Suppressor macrophage treated with lipopolysaccharide for 4 hours (primary cell): ENCODE results near the gene SLC6A1.

Experiments used
- DNase-seq: peaks from one replicate; pipeline ENCODE4 v3.0.0-alpha.2; 2020

SLC6A1 gene

GRCh38 chr3:10995871-10996270 lies 3.3 kb downstream of the SLC6A1 start:
- no peak for DNase-seq

- DNase-seq = no peak
These were observed 3.9 kb downstream of the SLC6A1 start for GRCh38 chr3:10996345-10997013.

DNA sequence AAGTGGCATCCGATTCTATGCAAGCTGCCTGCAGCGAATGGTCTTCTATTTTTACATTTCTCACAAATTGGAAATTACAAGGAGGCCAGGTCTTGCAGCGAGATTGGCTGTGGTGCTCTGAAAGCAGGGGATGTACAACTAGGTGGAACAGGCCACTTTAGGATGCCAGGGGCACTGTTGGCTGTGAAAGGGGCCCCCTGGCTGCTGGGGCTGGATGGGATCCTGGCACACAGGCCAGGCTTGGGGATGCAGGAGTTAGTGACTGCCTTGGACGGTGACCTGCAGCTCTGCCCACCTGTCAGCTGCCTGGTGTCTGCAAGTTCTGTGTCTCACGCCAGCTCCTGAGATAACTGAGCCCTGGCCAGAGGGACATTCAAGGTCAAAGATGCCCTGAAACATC lies 4.6 kb downstream of the SLC6A1 start:
- DNase-seq = no peak

DNA sequence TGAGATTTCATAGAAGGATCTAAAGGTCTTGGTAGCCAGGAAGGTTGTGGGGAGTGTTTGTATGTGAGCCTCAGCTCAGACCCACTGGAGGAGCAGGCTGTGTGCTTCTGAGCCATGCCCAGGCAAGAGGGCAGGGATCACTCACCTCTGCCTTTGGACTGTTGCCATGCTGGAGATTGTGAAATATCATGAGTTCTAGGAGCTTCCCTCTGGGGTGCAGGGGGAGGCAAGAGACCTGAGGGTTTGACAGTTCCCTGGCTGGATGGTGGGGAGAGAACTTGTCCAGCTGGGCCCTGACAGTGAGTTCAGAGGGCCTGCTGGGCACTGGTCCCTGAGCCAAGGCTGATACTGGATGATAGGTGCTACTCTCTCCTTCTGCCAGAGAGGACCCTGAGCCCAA lies 6.0 kb downstream of the SLC6A1 start:
- DNase-seq = no peak

DNA sequence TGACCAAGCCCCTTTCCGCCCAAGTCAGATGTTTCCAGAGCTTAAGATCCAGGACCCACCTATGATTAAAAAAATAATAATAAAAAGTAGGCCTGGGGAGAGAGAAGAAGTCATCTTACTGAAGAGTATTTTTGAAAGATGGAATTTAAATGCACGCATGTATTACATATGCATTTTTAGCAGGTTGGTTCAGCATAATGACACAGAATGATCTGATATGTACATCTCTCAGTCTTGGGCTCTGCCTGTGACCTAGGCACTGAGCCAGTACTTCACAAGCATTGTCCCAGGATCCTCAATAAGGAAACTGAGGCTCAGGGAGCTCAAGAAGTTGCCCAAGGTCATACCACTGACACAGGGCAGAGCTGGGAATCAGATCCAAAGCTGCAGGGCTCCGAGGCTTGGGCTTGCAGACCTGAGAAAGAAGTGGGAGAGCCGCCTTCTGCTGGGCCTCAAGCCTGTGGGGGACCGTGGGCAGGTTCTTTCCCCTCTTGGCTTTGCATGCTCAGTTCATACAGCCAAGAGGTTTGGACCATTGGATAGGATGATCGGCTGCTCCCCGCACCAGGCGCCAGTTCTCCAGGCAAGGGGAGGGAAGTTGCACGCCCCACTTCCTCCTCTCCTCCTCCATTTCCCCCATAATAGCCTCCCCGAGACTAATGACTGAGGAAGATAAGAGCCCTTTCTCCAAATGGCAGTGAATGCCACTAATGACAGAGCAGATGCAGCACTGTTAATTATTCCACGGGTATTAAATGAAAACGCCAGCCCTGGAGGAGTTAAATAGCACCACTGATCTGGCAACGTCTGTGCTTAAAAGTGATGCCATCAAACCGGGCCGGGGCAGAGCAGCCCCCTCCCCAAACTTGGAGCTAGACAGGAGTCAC lies 6.9 kb downstream of the SLC6A1 start:
- no peak for DNase-seq

DNA sequence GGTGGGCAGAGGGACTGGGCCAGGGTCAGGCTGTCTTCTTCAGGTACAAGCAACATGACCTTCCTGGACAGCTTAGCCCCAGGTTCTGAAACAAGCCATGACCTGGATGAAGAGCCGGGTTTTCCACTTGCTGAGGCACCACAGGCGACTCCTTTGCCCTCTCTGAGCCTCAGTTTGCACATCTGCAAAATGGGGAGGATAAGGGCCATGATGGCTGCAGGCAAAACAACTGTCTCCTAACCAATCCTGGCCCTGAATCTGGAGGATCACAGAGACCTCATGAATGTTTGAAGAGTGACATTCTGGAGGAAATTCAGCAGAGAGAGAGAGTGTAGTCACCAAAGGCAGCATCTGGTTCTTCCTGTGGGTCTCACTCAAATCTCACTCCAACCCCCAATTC lies 8.0 kb downstream of the SLC6A1 start:
- DNase-seq = no peak

DNA sequence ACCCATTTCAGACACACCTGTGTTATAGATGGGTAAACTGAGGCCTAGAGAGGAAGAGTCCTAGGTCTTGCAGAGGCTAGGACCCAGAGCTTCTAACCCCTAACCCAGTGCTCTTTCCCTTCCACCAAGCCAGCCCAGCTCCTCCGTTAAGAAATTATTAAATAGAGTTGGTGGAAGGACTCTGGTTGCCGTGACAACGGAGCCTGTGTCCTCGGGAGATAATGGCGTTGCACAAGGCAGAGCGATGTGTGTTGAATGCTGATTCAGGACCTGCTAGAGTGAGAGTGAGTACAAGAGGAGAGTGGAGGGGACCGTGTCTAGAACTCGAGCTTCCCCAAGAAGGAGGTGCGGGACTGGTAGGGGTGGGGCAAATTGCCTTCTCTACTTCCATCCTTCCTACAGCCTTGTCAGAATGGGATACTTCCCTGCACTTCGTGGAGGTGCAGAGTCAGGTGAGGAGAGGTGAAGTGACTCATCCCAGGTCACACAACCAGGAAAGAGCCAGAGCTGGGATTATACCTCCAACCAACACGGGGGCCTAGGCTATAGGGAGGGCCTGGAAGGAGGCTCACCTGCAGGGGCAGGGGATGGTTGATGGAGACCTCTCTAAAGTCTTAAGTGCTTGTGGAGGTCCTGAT lies 8.6 kb downstream of the SLC6A1 start:
- DNase-seq = no peak

- DNase-seq = no peak
These were observed 9.1 kb downstream of the SLC6A1 start for GRCh38 chr3:11001658-11002021.

GRCh38 chr3:11002371-11002807 lies 9.8 kb downstream of the SLC6A1 start:
- DNase-seq = no peak

DNA sequence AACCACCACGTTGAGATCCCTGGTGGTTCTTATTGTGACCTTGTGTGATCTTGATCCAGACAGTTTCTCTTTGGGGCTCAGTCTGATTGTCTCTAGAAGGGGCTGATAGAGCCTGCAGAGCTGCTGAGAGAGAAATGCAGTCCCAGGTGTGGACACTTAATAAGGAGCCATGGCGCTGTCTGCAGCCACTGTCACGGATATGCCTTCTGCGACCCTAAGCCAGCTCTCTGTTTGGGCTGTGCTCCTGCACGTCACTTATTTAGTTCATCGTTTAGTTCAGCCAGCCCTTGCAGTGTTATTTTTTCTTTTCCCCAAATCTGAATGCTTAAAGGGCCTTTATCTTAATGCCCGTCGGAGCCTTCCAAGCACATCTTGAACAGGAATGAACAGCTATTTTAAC lies 12.0 kb downstream of the SLC6A1 start:
- DNase-seq = no peak

DNA sequence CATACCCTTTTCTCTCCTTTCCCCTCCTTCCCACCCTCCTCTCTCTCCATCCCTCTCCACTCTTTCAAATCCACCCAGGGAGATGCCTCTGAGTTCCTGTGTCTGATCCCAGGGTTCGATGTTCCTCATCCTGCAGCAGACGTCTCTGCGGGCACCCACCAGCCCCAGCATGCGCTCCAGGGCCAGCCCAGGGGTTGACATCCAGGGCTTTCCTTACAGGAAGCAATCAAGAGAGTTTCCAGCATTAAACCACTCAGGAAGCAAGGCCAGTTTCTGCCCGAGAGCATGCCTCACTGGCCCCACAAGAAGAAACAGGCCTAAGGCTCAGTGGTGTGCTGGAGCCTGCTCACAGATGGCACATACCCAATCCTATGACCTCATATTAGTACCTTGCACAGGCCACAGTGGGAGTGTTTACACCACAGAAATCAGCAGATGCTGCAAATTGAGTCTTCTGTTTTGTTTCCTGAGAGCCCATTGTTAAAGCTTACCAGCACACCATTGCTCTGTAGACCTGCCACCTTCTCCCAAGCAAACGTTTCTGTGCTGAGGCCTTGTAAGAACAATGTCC lies 13.2 kb downstream of the SLC6A1 start:
- no peak for DNase-seq

DNA sequence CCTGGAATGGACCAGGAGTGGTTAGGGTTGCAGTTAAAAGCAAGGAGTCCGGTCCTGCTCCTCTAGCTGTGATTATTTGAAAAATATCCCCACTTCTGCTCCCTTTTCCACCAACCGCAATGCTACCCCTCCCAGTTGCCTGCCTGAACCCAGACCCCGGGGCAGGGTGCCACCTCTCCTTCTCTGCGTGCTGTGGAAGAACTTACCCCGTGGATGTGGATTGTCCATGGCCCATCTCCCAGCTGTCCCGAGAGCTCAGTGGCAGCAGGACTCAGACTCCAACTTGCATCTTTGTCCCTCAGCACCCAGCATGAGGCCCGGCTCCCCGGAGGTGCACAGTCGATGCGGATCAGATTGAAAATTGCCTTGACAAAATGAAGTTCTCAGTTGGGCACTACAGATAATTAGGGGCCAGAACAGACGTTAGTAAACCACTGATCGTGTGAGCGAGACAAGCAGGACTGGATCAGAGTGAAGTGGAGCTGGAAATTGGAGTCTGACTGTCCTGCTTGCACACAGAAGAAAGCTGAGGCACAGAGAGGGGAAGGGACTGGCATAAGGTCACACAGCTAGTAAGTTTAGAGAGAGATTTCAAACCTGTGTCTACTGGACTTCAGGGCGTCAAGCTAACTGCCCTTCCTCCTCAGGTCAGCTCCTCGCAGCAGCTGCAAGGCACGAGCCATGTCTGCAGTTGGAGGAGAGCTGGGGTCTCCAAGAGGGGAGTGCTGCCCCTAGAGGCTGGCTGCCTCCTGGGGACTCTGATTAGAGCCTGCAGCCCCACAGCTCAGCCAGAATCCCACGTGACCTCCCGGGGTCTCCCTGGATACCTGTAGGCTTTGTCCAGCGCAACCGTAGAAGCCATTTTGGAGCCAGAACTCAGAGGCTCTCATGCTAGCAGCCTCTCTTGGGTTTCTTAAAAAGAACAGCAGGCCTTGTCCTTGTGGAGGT lies 14.7 kb downstream of the SLC6A1 start:
- DNase-seq = no peak

DNA sequence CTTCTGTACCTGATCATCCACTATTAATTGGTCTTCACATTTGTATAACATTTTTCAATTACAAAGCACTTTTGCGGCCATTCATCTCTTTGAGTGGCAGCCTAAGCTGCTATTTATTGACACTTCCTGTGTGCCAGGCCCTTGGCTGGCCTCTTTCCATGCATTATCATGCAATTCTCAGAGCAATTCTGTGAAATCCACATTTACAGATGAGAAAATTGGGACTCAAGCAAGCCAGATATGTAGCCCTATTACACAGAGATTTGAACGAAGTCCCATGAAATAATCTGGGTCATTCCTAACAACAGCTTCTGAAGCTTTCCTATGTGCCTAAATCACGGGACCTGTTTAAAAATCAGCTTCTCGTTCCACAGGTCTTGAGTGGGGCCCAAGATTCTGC lies 17.4 kb downstream of the SLC6A1 start:
- DNase-seq = no peak

GRCh38 chr3:11010426-11011165 lies 18.0 kb downstream of the SLC6A1 start:
- no peak for DNase-seq

GRCh38 chr3:11014253-11014652 lies 21.7 kb downstream of the SLC6A1 start:
- no peak for DNase-seq

- no peak for DNase-seq
These were observed 22.2 kb downstream of the SLC6A1 start for GRCh38 chr3:11014752-11015151.

DNA sequence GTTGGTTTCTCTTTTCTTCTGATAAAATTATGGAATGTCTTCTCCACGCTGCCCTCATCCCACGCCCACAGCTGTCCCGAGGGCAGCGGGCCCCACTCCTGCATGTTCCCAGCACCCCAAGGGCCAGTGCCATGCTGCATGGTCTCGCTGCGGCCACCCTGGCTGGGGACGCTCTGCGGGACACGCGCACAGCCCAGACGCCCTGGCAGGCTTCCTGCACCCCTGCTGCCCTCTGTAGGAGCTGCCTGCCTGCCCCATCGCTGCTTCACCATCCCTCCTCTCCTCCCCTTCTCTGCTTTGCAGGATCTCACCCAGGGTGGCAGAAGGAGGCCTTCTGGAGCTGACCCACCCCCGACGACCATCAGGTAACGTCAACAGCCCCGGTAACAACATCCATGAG lies 22.8 kb downstream of the SLC6A1 start:
- DNase-seq = no peak

- no peak for DNase-seq
These were observed 24.2 kb downstream of the SLC6A1 start for GRCh38 chr3:11016727-11017126.

GRCh38 chr3:11019116-11019819 lies 26.7 kb downstream of the SLC6A1 start:
- DNase-seq = no peak

GRCh38 chr3:11020764-11021163 lies 28.2 kb downstream of the SLC6A1 start:
- DNase-seq = no peak

- no peak for DNase-seq
These were observed 29.1 kb downstream of the SLC6A1 start for GRCh38 chr3:11021611-11022011.
